IPS-18c (cell line): ENCODE data around the gene NKD1.

Experiments
- H3K4me3 ChIP-seq: 2 replicates; pipeline ENCODE4 v1.7.0; 2013; ENCODE audit warnings: low read depth, mild to moderate bottlenecking, low read length, moderate library complexity; ENCODE audit not compliant: insufficient read depth
- H3K9me3 ChIP-seq: one replicate; pipeline ENCODE4 v1.6.1; 2013; ENCODE audit warnings: mild to moderate bottlenecking, low read length, moderate library complexity; ENCODE audit not compliant: control insufficient read depth, insufficient read depth

Gene NKD1

GRCh38 chr16:50622643-50623369 lies 74.6 kb downstream of the NKD1 start:
- no peak overlapping the region for H3K4me3 ChIP-seq
- H3K9me3 ChIP-seq, result no peaks in the 10 kb centered on the region

DNA sequence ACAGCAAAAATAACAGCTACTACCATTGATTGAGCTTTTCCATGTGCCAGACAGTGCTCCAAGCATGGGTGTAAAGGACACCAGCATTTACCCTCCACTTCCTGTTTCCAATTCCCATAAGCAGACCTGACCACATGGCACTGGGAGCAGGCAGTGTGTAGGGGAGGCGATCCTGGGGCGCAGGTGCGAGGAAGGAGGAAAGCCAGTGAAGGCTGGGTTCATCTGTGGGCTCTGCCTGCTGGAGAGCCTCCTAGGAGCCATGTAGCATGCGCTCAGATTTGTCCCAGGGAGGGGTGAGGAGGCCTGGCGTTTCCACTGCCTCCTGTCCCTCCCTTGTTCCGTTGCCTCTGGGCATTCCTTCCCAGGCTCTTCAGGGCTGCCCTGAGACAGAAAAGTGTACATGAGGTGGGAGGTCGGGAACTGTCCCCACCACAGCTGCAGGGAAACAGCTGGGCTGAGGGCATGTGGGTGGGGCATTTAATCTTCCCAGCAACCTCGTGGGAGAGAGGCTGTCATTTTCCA lies 76.3 kb downstream of the NKD1 start:
- Histone ChIP-seq H3K4me3 (no peak overlapping the region), H3K9me3 (no peaks in the 10 kb centered on the region)

- no peak overlapping the region for H3K4me3 ChIP-seq
- H3K9me3 ChIP-seq, result no peaks in the 10 kb centered on the region
Observed at GRCh38 chr16:50625374-50625773, 77.2 kb downstream of the NKD1 start.

DNA sequence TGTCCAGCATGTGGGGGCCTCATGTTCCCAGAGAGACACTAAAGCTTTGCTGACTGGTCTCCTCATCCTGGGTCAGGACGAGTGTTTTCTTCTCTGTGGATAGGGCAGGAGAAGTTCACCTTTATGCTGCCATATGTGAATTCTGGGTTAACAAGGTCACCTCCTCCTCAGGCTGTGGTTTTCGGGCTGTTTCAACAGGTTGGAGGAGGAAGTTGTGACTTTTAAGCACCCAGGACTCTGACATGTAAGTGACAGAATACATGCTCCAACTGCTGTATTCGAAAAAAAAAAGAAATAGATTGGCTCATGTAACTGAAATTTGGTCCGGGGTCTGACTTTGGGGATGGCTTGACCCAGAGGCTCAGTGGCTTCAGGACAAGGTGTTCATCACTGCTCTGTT lies 78.7 kb downstream of the NKD1 start:
- H3K9me3 ChIP-seq, result no peaks in the 10 kb centered on the region

GRCh38 chr16:50627419-50627818 lies 79.2 kb downstream of the NKD1 start:
- Histone ChIP-seq H3K9me3 (no peaks in the 10 kb centered on the region), H3K4me3 (no peak overlapping the region)

More for the DNA sequence above, 78.7 kb downstream of the NKD1 start:
- H3K4me3 ChIP-seq, result no peak overlapping the region

DNA sequence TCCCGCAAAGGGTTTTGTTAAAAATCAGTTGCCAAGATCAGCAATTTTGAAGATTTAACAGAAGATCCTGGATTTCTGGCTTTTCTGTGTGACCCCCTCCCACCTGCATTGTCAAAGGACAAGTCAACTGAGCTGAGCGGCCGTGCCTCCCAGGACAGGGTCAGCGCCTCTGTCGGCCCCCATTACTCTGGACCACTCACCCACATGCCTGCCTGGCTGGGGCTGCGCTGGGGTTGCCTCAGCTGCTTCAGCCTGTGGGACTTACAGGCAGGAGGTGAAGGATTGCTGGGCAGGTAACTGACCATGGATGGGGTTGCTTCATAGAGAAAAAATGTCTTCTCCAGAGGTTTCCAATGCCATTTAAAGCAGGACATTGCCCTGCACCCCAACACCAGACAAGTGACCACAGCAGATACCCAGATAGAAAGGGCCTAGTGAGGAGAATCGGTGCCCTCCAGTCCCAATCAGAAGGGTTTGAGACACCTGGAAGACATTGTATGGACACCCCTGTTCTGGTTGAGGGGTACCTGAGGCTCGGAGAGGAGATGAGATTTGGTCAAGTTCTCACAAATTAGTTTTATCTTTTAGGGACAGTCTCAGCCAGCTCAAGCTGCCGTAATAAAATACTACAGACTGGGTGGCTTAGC lies 80.1 kb downstream of the NKD1 start:
- no peaks in the 10 kb centered on the region for H3K9me3 ChIP-seq
- no peak overlapping the region for H3K4me3 ChIP-seq

DNA sequence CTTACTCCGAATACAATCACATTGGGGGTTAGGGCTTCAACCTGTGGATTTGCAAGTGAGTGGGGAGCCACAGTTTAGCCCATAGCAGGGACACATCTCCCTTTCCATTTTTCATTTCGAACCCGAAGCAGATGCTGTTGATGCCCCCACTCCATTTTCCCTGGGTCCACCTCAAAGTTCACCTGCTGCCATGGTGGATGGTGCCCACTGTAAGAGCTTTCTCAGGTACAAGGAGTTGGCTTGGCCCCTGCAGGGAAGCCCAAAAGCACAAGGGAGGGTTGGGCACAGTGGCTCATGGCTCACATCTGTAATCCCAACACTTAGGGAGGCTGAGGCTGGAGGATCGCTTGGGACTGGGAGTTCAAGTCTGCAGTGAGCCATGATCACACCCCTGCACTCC lies 81.1 kb downstream of the NKD1 start:
- Histone ChIP-seq H3K4me3 (no peak overlapping the region), H3K9me3 (no peaks in the 10 kb centered on the region)

DNA sequence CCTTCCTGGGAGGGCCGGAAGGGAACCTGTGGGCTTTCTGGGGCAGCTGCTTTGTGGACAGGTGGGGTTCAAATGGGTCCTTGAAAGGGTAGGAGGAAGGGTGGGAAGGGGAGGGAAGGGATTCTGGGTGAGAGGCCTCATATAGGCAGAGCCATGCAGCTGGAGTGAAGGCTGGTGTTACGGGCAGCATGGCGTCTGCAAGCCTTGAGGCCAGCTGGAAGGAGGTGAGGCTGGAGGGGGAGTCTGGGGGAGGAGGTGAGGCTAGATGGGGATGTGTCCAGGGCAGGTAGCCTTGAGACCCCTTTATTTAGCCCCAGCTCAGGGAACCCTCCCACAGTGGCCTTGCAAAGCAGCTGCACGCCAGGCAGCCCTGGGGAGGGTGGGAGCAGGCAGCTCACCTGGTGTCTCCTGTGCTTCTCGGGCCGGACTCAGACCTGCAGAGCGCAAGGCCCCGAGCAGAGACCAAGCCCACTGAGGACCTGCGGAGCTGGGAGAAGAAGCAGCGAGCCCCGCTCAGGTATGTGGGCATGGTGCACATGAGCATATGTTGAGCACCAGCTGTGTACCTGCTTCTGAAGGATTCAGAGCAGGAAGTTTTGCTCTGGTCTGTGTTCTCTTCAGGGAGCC lies 82.3 kb downstream of the NKD1 start:
- Histone ChIP-seq H3K9me3 (no peaks in the 10 kb centered on the region), H3K4me3 (no peak overlapping the region)

DNA sequence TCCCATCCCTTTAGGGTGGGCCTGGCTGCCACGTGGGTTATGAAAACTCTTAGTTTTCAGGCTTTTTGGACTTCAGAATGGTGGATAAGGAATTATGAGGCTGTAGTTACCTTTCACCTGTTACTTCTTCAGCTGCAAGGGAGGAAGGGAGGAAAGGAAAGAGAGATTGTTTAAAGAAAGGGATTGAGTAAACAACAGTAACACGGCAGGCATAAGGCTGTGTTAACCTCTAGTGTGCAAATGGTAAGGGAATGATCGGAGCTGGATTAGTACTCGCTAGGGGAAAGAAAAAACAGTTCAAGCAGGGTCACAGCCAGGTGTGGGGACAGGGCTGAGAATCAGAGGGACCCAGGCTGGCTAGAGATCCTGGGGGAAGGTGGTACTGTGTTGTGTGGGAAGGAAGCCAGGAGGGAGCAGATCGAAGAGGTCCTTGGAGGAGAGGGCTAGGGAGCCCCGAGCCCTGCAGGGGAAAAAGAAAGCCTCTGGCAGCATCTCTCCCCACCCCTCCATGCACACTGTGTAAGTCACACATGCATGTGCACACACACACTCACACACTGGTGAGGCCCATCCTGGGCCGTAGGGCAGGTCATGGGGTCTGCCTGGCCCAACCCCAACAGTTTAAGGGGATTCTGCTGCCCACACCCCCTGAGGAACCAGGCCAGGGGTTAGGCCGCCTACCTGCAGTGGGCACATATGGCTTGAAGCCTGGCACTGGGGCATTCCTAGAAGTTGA lies 83.2 kb downstream of the NKD1 start:
- Histone ChIP-seq H3K9me3 (no peaks in the 10 kb centered on the region), H3K4me3 (no peak overlapping the region)

DNA sequence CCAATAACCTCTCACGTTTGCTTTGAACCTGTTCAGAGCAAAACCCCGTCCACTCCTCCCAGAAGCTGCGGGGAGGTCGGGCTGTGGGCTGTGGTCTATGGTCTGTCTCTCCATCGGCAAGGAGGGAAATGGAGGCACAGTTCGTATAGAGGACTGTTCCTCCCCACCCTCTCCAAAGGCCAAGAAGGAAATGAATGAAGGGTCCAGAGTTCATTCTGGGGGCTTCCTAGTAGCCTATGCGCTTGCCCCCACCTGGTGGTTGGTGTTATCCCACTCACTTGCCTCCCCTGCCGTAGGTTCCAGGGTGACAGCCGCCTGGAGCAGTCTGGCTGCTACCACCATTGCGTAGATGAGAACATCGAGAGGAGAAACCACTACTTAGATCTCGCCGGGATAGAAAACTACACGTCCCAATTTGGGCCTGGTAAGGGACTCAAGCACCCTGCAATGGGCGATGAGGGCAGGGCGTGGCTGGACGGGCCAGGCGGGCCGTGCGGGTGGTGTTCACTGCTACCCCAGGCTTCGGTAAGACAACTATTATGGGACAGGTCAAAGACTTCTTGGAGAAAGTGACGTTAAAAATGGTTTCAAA lies 83.9 kb downstream of the NKD1 start:
- H3K4me3 ChIP-seq, result no peak overlapping the region

DNA sequence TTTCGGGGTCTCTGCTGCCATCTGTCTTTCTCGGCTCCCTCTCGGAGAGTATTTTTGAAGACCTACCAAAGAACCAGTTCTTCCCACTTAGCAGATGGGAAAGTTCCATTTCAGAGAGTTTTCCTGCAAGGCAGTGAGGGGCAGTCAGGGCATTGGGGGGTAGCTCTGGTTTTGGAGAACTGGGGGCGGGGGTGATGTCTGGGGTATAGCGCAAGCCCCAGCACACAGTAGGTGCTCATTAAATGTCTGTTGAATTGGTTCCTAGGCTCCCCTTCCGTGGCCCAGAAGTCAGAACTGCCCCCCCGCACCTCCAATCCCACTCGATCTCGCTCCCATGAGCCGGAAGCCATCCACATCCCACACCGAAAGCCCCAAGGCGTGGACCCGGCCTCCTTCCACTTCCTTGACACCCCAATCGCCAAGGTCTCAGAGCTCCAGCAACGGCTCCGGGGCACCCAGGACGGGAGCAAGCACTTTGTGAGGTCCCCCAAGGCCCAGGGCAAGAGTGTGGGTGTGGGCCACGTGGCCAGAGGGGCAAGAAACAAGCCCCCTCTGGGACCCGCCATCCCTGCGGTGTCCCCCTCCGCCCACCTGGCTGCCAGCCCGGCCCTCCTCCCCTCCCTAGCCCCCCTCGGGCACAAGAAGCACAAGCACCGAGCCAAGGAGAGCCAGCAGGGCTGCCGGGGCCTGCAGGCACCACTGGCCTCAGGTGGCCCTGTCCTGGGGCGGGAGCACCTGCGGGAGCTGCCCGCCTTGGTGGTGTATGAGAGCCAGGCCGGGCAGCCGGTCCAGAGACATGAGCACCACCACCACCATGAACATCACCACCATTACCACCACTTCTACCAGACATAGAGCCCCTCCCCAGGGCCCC lies 85.0 kb downstream of the NKD1 start:
- Histone ChIP-seq H3K4me3 (no peak overlapping the region), H3K9me3 (no peaks in the 10 kb centered on the region)

More for the DNA sequence above, 83.9 kb downstream of the NKD1 start:
- no peaks in the 10 kb centered on the region for H3K9me3 ChIP-seq

GRCh38 chr16:50634090-50634489 lies 85.9 kb downstream of the NKD1 start:
- no peak overlapping the region for H3K4me3 ChIP-seq

DNA sequence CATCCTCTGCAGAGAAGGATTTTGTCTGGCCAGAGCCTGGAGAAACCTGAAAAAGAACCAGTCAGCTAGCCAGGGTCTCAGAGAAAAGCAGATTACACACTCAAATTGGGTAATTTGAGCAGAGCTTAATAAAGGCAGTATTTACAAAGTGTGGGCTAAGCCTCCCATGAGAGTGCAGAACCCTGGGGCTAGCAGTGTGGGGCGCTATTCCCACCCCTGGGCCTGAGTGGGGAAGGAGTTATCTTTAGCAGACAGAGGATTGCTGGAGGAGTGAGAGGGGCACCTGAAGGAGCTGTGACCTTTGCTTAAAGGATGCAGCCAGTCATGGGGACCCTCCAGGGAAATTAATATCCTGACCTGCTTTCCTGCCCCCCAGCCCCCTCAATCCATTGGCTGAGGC lies 86.8 kb downstream of the NKD1 start:
- Histone ChIP-seq H3K4me3 (no peak overlapping the region), H3K9me3 (peaks cover 2% of the 10 kb centered on the region)

More at GRCh38 chr16:50634090-50634489, 85.9 kb downstream of the NKD1 start:
- H3K9me3 ChIP-seq, result no peaks in the 10 kb centered on the region

- no peak overlapping the region for H3K4me3 ChIP-seq
Observed at GRCh38 chr16:50635505-50636392, 87.6 kb downstream of the NKD1 start.

GRCh38 chr16:50636753-50637374 lies 88.7 kb downstream of the NKD1 start:
- Histone ChIP-seq H3K9me3 (peaks cover 2% of the 10 kb centered on the region), H3K4me3 (no peak overlapping the region)

More at GRCh38 chr16:50635505-50636392, 87.6 kb downstream of the NKD1 start:
- peaks cover 2% of the 10 kb centered on the region for H3K9me3 ChIP-seq
